Activated T-cell treated with anti-CD3 and anti-CD28 coated beads, Interleukin-2, amount 50 U/mL, for 24 hours (primary cell): ENCODE data around the gene ADCY1.
A peak's percentile ranks its signal among the peaks of the same experiment; 100 is the strongest.

Experiments used
- DNase-seq: peaks from one replicate; pipeline ENCODE4 v3.0.0-alpha.2; 2020
- H3K27ac Mint-ChIP-seq: 2 replicates; pipeline ENCODE4 v1.8.0; 2020; ENCODE audit warnings: mild to moderate bottlenecking, mixed read lengths
- H3K27me3 Mint-ChIP-seq: 2 replicates; pipeline ENCODE4 v1.8.0; 2020; ENCODE audit warnings: mixed read lengths
- H3K36me3 Mint-ChIP-seq: 2 replicates; pipeline ENCODE4 v1.8.0; 2020; ENCODE audit warnings: low read depth, mixed read lengths
- H3K4me1 Mint-ChIP-seq: 2 replicates; pipeline ENCODE4 v1.8.0; 2020; ENCODE audit warnings: low read depth, mixed read lengths
- H3K4me3 Mint-ChIP-seq: 2 replicates; pipeline ENCODE4 v1.8.0; 2020; ENCODE audit warnings: mild to moderate bottlenecking, moderate library complexity, mixed read lengths
- H3K9me3 Mint-ChIP-seq: 2 replicates; pipeline ENCODE4 v1.8.0; 2020; ENCODE audit warnings: mixed read lengths

Gene ADCY1

DNA sequence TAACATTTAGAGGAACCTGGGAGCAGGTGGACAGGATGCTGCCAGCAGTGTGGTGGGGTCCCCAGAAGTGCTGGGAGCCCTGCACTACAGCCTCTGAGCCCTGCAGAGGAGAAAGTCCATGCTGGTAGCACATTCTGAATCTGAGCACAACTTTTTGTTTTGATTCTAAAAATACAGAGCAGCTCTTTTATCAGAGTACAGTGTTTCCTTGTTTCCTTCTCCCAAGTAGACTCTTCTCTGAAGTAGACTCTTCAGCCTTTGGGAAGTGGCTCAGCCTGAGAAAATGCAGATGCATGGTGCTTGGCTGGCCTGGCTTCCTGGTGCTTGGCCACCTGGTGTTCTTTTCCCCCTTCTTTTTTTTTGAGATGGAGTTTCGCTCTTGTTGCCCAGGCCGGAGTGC is 9.1 kb downstream of the ADCY1 start:
- H3K4me3 Mint-ChIP-seq, result no peak overlapping the region

DNA sequence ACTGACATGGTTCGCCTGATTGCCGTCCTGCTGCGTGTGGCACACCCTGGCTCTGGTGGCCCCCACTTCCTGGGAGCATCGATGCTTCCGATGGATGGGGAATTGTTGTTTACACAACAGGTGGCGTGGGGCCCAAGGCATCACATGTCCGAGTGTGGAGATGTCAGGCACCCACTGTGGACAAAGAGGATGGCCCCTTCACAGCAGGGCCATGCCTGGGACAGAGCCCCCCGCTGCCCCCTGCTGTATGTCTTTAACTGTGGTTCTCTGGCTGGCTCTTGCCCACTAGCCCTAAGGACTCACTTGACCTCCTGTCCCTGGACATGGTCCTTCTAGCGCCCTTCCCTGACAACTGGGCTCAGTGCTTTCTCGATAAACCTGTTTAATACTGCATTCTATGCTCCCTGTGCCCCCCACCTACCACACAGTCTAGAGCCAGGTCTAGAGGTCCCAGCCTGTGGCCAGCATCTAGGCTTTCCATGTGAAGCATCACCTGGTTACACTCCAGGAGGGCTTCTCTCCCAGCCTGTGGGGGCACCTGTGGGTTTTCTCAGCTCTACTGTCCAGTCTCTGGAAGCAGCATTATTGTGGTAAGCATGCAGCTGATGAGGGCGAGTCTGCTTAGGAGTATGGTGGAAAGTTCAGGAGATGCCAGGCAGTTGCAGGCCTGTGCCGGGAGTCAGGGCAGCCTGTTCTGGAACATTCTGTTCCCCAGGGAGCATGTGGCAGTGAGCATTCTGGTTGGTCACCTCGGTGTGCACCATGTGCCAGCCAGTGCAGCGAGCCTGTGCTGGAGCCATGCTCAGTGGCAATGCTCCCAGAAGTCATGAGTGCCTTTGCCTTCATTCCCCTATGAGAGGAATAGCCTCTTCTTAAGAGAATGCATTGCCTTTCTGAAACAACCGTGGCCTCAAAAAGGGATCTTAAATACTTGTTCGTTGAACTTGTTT is 10.4 kb downstream of the ADCY1 start:
- Mint-ChIP-seq H3K27me3 (no peaks in the 10 kb centered on the region), H3K9me3 (no peaks in the 10 kb centered on the region), H3K4me1 (no peaks in the 10 kb centered on the region), H3K36me3 (no peaks in the 10 kb centered on the region), H3K27ac (no peak overlapping the region), H3K4me3 (no peak overlapping the region)
- peak; percentile 6 for DNase-seq

More for the DNA sequence above, 9.1 kb downstream of the ADCY1 start:
- H3K36me3 Mint-ChIP-seq, result no peaks in the 10 kb centered on the region
- H3K27ac Mint-ChIP-seq, result no peak overlapping the region
- H3K27me3 Mint-ChIP-seq, result no peaks in the 10 kb centered on the region
- H3K4me1 Mint-ChIP-seq, result no peaks in the 10 kb centered on the region
- no peaks in the 10 kb centered on the region for H3K9me3 Mint-ChIP-seq
- peak; percentile 1 for DNase-seq

DNA sequence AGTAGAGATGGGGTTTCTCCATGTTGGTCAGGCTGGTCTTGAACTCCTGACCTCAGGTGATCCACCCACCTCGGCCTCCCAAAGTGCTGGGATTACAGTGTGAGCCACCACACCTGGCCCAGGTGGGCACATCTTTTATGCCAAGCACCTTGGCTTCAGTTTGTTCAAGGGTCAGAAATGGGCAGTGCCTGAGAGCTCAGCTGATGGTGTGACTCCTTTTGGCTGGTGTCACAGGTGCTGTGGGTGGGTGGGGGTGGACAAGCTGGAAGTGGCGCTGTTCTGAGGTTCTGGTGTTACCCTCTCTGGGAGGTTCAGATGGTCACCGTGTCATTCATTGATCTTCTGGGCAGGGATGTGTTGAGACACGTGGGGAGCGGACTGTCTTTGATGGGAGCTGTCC is 11.5 kb downstream of the ADCY1 start:
- Mint-ChIP-seq H3K36me3 (no peaks in the 10 kb centered on the region), H3K4me1 (no peaks in the 10 kb centered on the region), H3K27me3 (no peaks in the 10 kb centered on the region), H3K27ac (no peak overlapping the region), H3K4me3 (no peak overlapping the region), H3K9me3 (no peaks in the 10 kb centered on the region)
- DNase-seq, result no peak

DNA sequence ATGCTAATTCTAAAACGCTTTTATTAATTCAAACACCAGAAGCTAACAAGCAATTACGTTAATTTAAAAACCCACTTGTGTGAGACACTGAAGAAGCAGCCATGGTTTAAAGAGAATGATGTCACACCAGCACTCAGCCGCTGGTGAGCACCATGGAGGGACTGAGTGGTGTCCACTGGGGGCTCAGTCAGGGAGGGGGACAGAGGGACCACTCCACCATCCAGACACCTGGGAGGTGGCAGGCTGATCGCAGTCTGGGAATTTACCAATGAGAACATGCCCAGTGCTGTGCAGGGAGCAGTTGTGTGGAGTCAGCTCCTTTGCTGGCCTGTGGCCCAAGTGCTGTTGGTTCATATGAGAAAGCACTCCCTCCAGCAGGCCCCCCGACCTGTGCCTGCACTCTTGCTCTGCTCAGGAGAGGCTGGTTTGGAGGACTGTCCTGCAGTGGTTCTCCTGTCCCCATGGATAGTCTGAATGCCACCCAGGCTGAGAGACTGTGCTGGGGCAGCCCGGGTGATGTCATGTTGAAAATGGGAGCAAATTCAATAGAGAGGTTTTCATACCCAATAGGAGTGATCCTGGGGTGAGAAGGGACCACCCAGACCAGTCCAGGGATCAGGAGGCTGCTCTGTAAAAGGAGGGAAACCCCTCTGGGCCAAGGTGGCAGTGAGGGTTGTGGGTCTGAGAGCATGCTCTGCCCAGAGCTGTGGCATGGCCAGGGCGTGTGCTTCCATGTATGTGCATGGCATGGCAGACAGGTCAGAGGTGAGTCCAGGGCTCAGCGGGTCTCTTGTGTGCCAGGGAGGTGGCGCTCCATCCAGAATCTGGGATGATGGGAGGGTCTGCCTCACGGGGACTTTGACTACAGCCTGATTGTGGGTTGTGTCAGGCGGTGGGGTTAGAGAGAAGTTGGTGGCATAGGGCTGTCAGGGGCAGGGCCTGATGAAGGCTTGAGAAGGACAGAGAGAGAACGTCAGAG is 12.7 kb downstream of the ADCY1 start:
- H3K4me3 Mint-ChIP-seq, result no peak overlapping the region
- H3K36me3 Mint-ChIP-seq, result no peaks in the 10 kb centered on the region
- DNase-seq, result peak; percentile 12
- H3K9me3 Mint-ChIP-seq, result no peaks in the 10 kb centered on the region
- H3K4me1 Mint-ChIP-seq, result no peaks in the 10 kb centered on the region
- no peaks in the 10 kb centered on the region for H3K27me3 Mint-ChIP-seq
- H3K27ac Mint-ChIP-seq, result no peak overlapping the region

DNA sequence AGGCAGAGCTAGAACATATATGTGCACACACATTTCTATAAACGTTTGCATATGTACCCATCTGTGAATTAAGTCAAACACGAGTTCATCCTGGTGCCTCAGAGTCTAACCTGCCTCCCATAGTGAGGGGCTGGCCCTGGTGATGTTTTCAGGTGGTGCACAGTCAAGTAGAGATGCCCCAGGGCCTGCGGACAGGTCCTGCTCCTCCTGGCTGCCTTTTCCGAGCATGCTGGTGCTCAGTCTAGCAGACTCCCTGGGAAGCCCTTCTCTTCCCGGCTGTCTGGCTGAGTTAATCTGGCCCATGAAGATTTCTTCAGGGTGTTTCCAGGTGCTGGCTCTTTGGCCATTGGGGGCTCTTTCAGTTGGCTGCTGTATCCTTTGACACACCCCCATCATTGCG is 14.3 kb downstream of the ADCY1 start:
- DNase-seq, result no peak
- Mint-ChIP-seq H3K4me1 (no peaks in the 10 kb centered on the region), H3K36me3 (no peaks in the 10 kb centered on the region), H3K27me3 (no peaks in the 10 kb centered on the region), H3K4me3 (no peak overlapping the region), H3K27ac (no peak overlapping the region), H3K9me3 (no peaks in the 10 kb centered on the region)

DNA sequence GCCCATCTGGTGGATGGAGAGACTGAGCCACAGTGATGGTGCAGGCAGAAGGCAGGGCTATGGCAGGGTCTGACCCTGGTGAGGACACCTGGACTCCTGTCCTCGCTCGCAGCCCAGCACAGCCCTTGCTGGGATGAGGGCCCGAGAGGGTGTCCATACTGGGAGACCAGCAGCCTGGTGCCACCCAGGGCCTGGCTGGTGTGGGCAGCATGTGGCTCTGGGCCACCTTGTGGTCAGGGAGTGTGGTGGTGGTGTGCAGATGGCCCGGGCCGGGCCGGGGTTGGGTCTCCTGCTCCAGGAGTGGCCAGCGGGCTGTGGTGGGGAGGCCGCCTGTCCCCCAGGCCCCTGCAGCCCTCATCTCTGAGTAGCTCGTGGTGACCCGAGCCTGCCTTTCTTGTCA is 14.9 kb downstream of the ADCY1 start:
- Mint-ChIP-seq H3K27me3 (no peaks in the 10 kb centered on the region), H3K9me3 (no peaks in the 10 kb centered on the region)

DNA sequence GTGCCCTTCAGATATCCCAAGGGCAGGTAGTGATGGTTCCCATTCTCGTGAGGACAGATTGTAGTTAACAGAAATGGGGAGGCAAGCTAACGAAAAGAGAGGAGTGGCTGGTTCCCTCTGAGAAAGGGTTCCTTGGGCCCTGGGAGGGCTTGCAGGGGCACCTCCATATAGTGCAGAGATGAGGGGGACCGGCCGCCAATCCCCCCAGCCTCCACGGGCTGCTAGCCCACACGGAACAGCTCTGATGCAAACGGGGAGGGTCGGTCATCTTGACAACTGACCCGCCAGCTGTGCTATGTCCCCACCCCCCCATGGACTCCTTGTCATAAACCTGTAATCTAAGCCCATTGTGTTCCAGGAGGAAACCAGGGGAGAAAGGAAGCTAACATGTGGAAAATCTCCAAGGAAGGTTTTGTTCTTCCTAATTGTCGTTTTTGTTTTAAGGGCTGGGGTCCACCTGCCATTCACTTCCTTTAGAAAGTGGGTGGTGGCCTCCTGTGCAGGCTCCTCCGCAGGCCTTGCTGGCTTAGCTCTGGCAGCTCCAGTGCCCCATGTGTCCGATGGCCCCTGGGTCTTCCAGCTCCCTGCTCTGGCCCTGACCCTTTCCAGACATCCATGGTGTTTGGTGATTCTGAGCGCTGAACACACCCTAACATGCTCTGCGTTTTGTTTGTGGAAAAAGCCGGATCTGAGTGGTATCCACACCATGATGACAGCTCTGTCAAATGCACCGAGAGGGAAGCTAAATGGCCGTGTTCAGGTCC is 15.9 kb downstream of the ADCY1 start:
- peak; percentile 13 for DNase-seq
- Mint-ChIP-seq H3K36me3 (no peaks in the 10 kb centered on the region), H3K4me1 (no peaks in the 10 kb centered on the region), H3K4me3 (no peak overlapping the region), H3K27me3 (no peaks in the 10 kb centered on the region), H3K27ac (no peak overlapping the region), H3K9me3 (no peaks in the 10 kb centered on the region)

More for the DNA sequence above, 14.9 kb downstream of the ADCY1 start:
- Mint-ChIP-seq H3K27ac (no peak overlapping the region), H3K4me1 (no peaks in the 10 kb centered on the region), H3K36me3 (no peaks in the 10 kb centered on the region), H3K4me3 (no peak overlapping the region)
- peak; percentile 13 for DNase-seq

DNA sequence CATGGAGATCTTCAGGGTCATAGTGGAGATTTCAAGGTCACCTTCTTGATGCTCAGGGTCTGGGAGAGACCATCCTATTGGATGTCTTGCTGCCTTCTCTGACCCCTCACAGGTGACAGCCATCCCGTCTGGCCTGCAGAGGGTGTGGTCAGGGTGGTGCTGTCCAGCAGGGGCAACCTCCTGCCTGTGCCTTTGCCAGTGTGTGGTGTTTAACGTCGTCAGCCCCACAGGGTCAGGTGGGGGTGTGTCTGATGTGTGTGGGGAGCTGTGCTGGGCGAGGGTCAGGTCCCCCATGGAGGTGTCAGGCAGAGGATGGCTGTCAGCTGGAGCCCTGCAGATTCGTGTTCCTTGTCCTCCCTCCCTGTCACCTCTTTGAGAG is 16.5 kb downstream of the ADCY1 start:
- Mint-ChIP-seq H3K4me1 (no peaks in the 10 kb centered on the region), H3K4me3 (no peak overlapping the region), H3K27me3 (no peaks in the 10 kb centered on the region), H3K27ac (no peak overlapping the region), H3K36me3 (no peaks in the 10 kb centered on the region), H3K9me3 (no peaks in the 10 kb centered on the region)
- DNase-seq, result peak; percentile 5

DNA sequence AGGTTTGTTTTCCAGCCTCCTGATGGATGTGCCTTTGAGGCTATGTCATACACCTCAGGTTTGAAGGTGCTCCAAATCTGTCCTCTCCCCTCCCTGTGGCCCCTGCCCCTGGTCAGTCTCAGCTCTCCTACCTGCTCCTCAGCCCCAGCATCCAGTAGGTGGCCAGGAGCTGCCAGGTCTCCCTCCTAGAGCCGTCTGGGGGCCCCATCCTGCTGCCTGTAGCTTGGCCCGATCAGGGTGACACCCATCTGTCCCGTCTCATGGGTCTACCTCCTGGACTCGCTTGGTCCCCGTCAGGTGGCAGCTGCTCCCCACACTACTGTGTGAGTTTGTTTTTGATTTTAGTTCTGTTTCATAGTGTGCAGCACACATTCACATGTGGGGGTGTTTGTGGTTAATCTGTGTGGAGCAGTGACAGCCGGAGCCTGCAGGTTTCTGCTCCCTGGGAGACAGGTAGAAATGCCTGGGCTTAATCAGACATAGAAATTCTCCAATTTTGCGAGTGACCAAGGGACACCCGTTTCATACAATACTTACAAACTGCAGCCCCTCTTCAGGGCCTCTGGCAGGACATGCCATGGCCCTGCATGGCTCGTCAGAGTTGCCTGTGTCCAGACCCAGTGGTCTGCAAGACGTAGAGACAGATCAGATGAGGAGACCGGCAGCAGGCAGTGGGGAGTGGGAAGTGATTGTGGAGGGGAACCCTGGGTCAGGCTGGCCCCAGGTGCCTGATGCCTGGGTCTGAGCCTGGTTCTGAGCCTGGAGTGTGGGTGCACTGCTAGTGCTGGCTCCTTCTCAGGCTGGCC is 17.1 kb downstream of the ADCY1 start:
- H3K4me1 Mint-ChIP-seq, result no peaks in the 10 kb centered on the region
- no peaks in the 10 kb centered on the region for H3K9me3 Mint-ChIP-seq
- no peaks in the 10 kb centered on the region for H3K27me3 Mint-ChIP-seq
- H3K27ac Mint-ChIP-seq, result no peak overlapping the region
- peak; percentile 12 for DNase-seq
- H3K4me3 Mint-ChIP-seq, result no peak overlapping the region
- no peaks in the 10 kb centered on the region for H3K36me3 Mint-ChIP-seq

DNA sequence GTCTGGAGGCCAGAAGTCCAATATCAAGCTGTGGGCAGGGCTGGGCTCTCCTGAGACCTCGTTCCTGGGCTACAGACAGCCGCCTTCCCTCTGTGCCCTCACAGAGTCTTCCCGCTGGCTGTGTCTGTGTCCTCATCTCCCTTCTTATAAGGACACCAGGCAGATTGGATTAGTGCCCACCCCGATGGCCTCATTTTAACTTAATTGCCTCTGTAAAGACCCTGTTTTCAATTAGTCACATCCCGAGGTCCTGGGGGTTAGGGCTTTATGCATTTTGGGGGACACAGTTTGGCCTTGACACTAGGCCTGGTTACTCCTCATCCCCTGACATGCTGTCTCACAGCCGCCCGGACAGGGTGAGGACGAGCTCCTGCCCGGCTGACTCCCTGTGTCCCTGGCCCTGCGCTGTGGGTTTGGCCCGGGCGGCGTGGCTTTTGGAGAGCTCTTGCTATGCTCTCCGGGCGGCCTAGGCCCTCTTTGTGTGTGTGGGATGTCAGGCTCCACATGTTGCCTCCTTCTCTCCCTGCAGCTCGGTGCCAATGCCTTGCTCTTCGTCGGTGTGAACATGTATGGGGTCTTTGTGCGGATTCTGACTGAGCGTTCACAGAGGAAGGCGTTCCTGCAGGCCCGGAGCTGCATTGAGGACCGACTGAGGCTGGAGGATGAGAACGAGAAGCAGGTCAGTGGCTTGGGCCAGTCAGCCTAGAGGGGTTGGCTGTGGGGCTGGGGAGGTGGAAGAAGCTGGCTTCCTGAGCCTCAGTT is 18.2 kb downstream of the ADCY1 start:
- Mint-ChIP-seq H3K9me3 (no peaks in the 10 kb centered on the region), H3K36me3 (no peaks in the 10 kb centered on the region), H3K27me3 (no peaks in the 10 kb centered on the region), H3K4me1 (no peaks in the 10 kb centered on the region), H3K4me3 (no peak overlapping the region), H3K27ac (no peak overlapping the region)
- peak; percentile 3 for DNase-seq

DNA sequence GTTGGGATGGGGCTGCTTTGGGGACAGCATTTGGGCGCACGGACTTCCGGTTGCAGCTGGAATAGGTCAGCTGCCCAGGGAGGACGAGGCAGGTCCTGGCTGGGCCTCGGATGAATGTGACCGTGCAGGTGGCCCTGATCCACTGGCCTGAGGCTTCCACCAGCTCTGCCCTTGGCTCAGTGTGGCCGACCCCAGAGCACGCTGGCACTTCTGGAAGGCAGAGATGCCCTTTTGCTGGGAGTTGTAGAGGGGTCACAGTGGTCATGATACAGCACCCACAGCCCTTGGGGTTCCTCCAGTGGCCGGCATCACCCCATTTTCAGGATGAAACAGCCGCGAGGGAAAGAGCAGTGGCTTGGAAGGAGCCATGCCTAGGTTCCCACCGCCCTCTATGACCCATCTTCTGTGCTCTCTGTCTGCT is 19.0 kb downstream of the ADCY1 start:
- peak; percentile 9 for DNase-seq
- Mint-ChIP-seq H3K27ac (no peak overlapping the region), H3K4me1 (no peaks in the 10 kb centered on the region), H3K4me3 (no peak overlapping the region), H3K36me3 (no peaks in the 10 kb centered on the region), H3K27me3 (no peaks in the 10 kb centered on the region), H3K9me3 (no peaks in the 10 kb centered on the region)

DNA sequence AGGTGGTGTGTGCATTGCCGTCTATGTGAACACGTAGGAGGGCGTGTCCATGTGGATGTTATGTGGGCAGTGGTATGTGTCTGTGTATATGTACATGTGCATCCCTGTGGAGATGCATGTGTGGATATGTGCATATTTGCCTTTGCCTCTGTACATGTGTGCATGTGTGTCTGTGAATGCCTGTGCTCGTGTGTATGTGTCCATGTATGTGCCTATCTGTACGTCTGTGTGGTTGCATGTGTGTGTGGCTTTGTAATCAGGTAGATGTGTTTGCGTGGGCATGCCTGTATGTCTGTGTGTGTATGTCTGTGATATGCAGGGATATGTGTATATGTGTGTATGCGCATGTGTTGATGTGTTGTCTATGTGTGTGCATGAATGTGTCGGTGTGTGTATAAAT is 19.7 kb downstream of the ADCY1 start:
- peak; percentile 11 for DNase-seq
- Mint-ChIP-seq H3K27ac (no peak overlapping the region), H3K36me3 (no peaks in the 10 kb centered on the region), H3K4me1 (no peaks in the 10 kb centered on the region), H3K27me3 (no peaks in the 10 kb centered on the region), H3K9me3 (no peaks in the 10 kb centered on the region), H3K4me3 (no peak overlapping the region)
